GM12865 (cell line): ENCODE measurements around the gene FCHSD2.

Experiments
- DNase-seq: peaks from one replicate; pipeline ENCODE4 v3.0.0; 2010; ENCODE audit warnings: low read depth
- H3K4me3 ChIP-seq: 2 replicates; pipeline ENCODE4 v1.5.1; 2011; ENCODE audit warnings: mild to moderate bottlenecking, low read depth, low read length, control low read depth
- TF ChIP-seq, protein P1 (sequence below): IDR thresholded peaks from 2 replicates; pipeline ENCODE4 v1.5.1; 2011; ENCODE audit warnings: low read length, control low read depth, low read depth, inconsistent platforms; ENCODE audit not compliant: insufficient read depth; ENCODE audit errors: missing control alignments

The FCHSD2 gene

GRCh38 chr11:72951888-72952287 lies 190.2 kb downstream of the FCHSD2 start:
- TF ChIP-seq, protein P1, sequence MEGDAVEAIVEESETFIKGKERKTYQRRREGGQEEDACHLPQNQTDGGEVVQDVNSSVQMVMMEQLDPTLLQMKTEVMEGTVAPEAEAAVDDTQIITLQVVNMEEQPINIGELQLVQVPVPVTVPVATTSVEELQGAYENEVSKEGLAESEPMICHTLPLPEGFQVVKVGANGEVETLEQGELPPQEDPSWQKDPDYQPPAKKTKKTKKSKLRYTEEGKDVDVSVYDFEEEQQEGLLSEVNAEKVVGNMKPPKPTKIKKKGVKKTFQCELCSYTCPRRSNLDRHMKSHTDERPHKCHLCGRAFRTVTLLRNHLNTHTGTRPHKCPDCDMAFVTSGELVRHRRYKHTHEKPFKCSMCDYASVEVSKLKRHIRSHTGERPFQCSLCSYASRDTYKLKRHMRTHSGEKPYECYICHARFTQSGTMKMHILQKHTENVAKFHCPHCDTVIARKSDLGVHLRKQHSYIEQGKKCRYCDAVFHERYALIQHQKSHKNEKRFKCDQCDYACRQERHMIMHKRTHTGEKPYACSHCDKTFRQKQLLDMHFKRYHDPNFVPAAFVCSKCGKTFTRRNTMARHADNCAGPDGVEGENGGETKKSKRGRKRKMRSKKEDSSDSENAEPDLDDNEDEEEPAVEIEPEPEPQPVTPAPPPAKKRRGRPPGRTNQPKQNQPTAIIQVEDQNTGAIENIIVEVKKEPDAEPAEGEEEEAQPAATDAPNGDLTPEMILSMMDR, result no peak
- H3K4me3 ChIP-seq, result no peak overlapping the region
- peak; percentile 64 for DNase-seq

DNA sequence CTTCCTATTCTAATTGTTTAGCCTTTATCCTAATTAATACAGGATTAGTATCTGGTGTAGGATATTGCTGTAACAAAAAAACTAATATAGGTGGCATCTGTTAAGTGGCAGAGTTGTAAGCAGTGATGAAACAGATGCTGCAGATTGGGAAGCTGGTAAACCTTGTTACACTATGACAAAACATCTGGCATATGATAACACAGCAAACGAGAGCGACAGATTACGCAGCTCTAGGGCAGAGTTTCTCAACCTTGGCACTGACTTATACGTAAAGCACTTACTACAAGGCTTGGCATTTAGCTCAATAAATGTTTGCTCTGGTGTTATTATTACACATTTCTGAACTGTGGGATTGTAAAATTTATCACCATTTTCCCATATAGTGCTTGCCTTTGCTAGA lies 190.9 kb downstream of the FCHSD2 start:
- no peak for DNase-seq
- H3K4me3 ChIP-seq, result no peak overlapping the region
- TF ChIP-seq, protein P1, result no peak

GRCh38 chr11:72950685-72951084 lies 191.4 kb downstream of the FCHSD2 start:
- no peak for DNase-seq
- TF ChIP-seq, protein P1, result no peak

DNA sequence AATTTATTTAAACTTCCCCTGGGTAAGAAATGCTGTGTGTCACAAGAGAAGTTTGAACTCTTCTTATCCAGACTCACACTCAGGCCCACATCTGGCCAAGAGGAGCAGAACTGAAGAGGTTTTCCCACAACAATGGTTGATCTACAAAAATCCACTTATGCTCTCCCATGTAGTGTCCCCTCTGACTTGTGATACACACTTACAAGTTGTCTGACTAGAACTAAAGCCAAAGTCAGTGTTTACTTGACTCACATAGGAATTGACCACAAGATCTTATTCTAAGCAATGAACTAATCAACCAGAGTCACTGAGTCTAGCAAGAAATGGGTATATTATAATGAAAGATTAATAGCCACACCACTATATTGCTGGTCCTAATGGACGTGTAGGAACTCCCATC lies 194.9 kb downstream of the FCHSD2 start:
- TF ChIP-seq, protein P1, result no peak

More at GRCh38 chr11:72950685-72951084, 191.4 kb downstream of the FCHSD2 start:
- H3K4me3 ChIP-seq, result no peak overlapping the region

GRCh38 chr11:72943664-72944063 lies 198.5 kb downstream of the FCHSD2 start:
- no peak for DNase-seq
- TF ChIP-seq, protein P1, result no peak
- no peak overlapping the region for H3K4me3 ChIP-seq

More for the DNA sequence above, 194.9 kb downstream of the FCHSD2 start:
- DNase-seq, result no peak
- H3K4me3 ChIP-seq, result no peak overlapping the region

- TF ChIP-seq, protein P1, result no peak
- no peak for DNase-seq
- no peak overlapping the region for H3K4me3 ChIP-seq
Measured at GRCh38 chr11:72940417-72940816, 201.7 kb downstream of the FCHSD2 start.

GRCh38 chr11:72939031-72939430 lies 203.1 kb downstream of the FCHSD2 start:
- H3K4me3 ChIP-seq, result no peak overlapping the region
- no peak for DNase-seq
- TF ChIP-seq, protein P1, result no peak
